Panc1 (cell line): ENCODE results near the gene INPP4A. TPM values are rescaled to one million over a fixed set of nuclear protein-coding genes. Genes with fewer than 3 reads are reported as not detected.
"Not testable (repeated sequence)": the region's sequence is repeated elsewhere in the genome, so short reads cannot be mapped to it uniquely, and the experiment has no call there.

ENCODE experiments used
- ATAC-seq: fragments of 200-7000 bp; cut with Tn5 transposase; 2 replicates; pipeline ENCODE4 v1.9.1; 2020; ENCODE audit warnings: mild to moderate bottlenecking, moderate library complexity
- BruUV-seq: library from RNA; stranded (reverse); fragments of 400-500 nt; replicated peaks from 2 replicates; lab custom pipeline; 2021; lab: Mats Ljungman, UMichigan
- CTCF ChIA-PET: fragments of 300-600 bp; sonication (Branson Sonifier 250); formaldehyde crosslinking; loops from one replicate; lab custom pipeline; 2022; ENCODE audit warnings: antibody characterized with exemption; lab: Charles Lee
- POLR2A ChIA-PET: fragments of 300-600 bp; sonication (Branson Sonifier 250); formaldehyde crosslinking; loops from one replicate; lab custom pipeline; 2022; ENCODE audit warnings: antibody characterized with exemption; lab: Charles Lee
- DNase-seq: peaks from one replicate; pipeline ENCODE4 v3.0.0-alpha.2; 2010; ENCODE audit warnings: low read depth, low spot score
- H3K27ac ChIP-seq: 2 replicates; pipeline ENCODE4 v1.5.1; 2011; ENCODE audit warnings: mild to moderate bottlenecking, low read length, inconsistent platforms
- H3K27me3 ChIP-seq: fragments of 200-500 bp; sonication (Bioruptor generic); 2 replicates; pipeline ENCODE4 v1.6.0; 2014; ENCODE audit warnings: low read length, inconsistent platforms; ENCODE audit not compliant: control insufficient read depth, insufficient read depth
- H3K36me3 ChIP-seq: fragments of 200-500 bp; sonication (Bioruptor generic); 2 replicates; pipeline ENCODE4 v1.5.1; 2014; ENCODE audit warnings: inconsistent platforms, mild to moderate bottlenecking, low read length, moderate library complexity; ENCODE audit not compliant: control insufficient read depth, insufficient read depth
- H3K4me1 ChIP-seq: 2 replicates; pipeline ENCODE4 v1.5.1; 2011; ENCODE audit warnings: inconsistent platforms, mild to moderate bottlenecking, low read length, moderate library complexity; ENCODE audit not compliant: control insufficient read depth, insufficient read depth
- H3K4me3 ChIP-seq, 2 experiments: 2 replicates each; pipeline ENCODE4 v1.5.1; 2011 to 2012; ENCODE audit warnings: low read depth in 2 of 2, low read length in 2 of 2, mild to moderate bottlenecking in 2 of 2, inconsistent platforms in 1 of 2, moderate library complexity in 1 of 2
- H3K9me3 ChIP-seq: fragments of 200-500 bp; sonication (Bioruptor generic); 2 replicates; pipeline ENCODE4 v1.5.1; 2014; ENCODE audit warnings: low read depth, mild to moderate bottlenecking, inconsistent platforms, low read length, moderate library complexity; ENCODE audit not compliant: control insufficient read depth, insufficient read depth
- CTCF ChIP-seq: fragments of 450-650 bp; IDR thresholded peaks from 2 replicates; pipeline ENCODE4 v1.5.1; 2017; ENCODE audit warnings: mild to moderate bottlenecking
- POLR2AphosphoS5 ChIP-seq: IDR thresholded peaks from 2 replicates; pipeline ENCODE4 v1.6.1; 2012; ENCODE audit warnings: mild to moderate bottlenecking, low read depth, low read length, moderate library complexity
- REST ChIP-seq, 2 experiments: IDR thresholded peaks; 2 replicates each; pipeline ENCODE4 v1.6.1; 2011 to 2012; ENCODE audit warnings: low read depth in 2 of 2, control low read depth in 1 of 2, low read length in 1 of 2, mild to moderate bottlenecking in 1 of 2, moderate library complexity in 1 of 2; ENCODE audit not compliant: insufficient read depth in 1 of 2
- SIN3A ChIP-seq: IDR thresholded peaks from 2 replicates; pipeline ENCODE4 v1.6.1; 2012; ENCODE audit warnings: low read depth, mild to moderate bottlenecking, low read length, moderate library complexity, borderline replicate concordance; ENCODE audit not compliant: insufficient read depth
- TCF7L2 ChIP-seq: IDR thresholded peaks from 2 replicates; pipeline ENCODE4 v1.6.1; 2011; ENCODE audit warnings: mild to moderate bottlenecking, low read depth, low read length, inconsistent platforms
- in situ Hi-C: cut with HindIII; loops from 2 replicates; pipeline ENCODE4 v1.10.0; 2016; ENCODE audit warnings: low sequenced_read_pairs, low pct_unique_long_range_greater_than_20kb
- intact Hi-C: fragments of 100-400 bp; cut with micrococcal nuclease; formaldehyde crosslinking; loops from one replicate; pipeline ENCODE4 v1.10.0; 2022; ENCODE audit not compliant: unreplicated experiment
- total RNA-seq: library from RNA; stranded (reverse); gene quantifications from one replicate; pipeline ENCODE4 v1.2.1, GENCODE V29; 2021; ENCODE audit not compliant: unreplicated experiment

The INPP4A gene
- total RNA-seq, 1 experiment from 2014 or later, result 22.9 TPM

- H3K27me3 ChIP-seq, result no peaks in the 10 kb centered on the region
- intact Hi-C loops, result no loop called here
- no TSS peak for BruUV-seq
- H3K4me1 ChIP-seq, result no peaks in the 10 kb centered on the region
- H3K36me3 ChIP-seq, result no peaks in the 10 kb centered on the region
- DNase-seq, result no peak
- no peak overlapping the region for H3K27ac ChIP-seq
- H3K9me3 ChIP-seq, result no peaks in the 10 kb centered on the region
- ChIA-PET POLR2A (no interaction called here), CTCF (no interaction called here)
- ATAC-seq, result no peak
- in situ Hi-C loops, result no loop called here
- no peak for TF ChIP-seq POLR2AphosphoS5
- no peak for TF ChIP-seq SIN3A
- no peak for TF ChIP-seq REST (IDR thresholded peaks at IDR 0.05; ENCODE audit: insufficient read depth in 1 of 2, low read depth in 2 of 2, low read length in 1 of 2)
- no peak for TF ChIP-seq TCF7L2
- TF ChIP-seq CTCF, result no peak
- no peak overlapping the region for H3K4me3 ChIP-seq
Measured at GRCh38 chr2:98589489-98589888, 144.8 kb downstream of the INPP4A start.

GRCh38 chr2:98592565-98592964 lies 147.9 kb downstream of the INPP4A start:
- Histone ChIP-seq H3K9me3 (no peaks in the 10 kb centered on the region), H3K27ac (no peak overlapping the region), H3K4me1 (no peaks in the 10 kb centered on the region), H3K27me3 (no peaks in the 10 kb centered on the region), H3K4me3 (no peak overlapping the region), H3K36me3 (no peaks in the 10 kb centered on the region)
- in situ Hi-C loops, result no loop called here
- no TSS peak for BruUV-seq
- DNase-seq, result no peak
- intact Hi-C loops, result no loop called here
- ATAC-seq, result no peak
- POLR2A ChIA-PET, result no interaction called here
- TF ChIP-seq CTCF, result no peak
- CTCF ChIA-PET, result no interaction called here

- H3K9me3 ChIP-seq, intact Hi-C loops, H3K27ac ChIP-seq, in situ Hi-C loops, H3K4me1 ChIP-seq, H3K4me3 ChIP-seq, POLR2A ChIA-PET, H3K27me3 ChIP-seq, DNase-seq, BruUV-seq, H3K36me3 ChIP-seq, CTCF ChIA-PET, ATAC-seq: not testable (repeated sequence)
Measured at GRCh38 chr2:98594665-98595064, 150.0 kb downstream of the INPP4A start.
